Neutrophil (primary cell): Measurements from ENCODE around the gene PIK3CA.
"Not testable (repeated sequence)": the region's sequence is repeated elsewhere in the genome, so short reads cannot be mapped to it uniquely, and the experiment has no call there.

ENCODE experiments used
- H3K27ac ChIP-seq: fragments of 200-600 bp; sonication (generic); 2 replicates; pipeline ENCODE4 v1.5.1; 2016; ENCODE audit warnings: mild to moderate bottlenecking, moderate library complexity
- H3K27me3 ChIP-seq: fragments of 200-600 bp; sonication (generic); 2 replicates; pipeline ENCODE4 v1.6.0; 2016; ENCODE audit warnings: mild to moderate bottlenecking
- H3K36me3 ChIP-seq: fragments of 200-600 bp; sonication (generic); 2 replicates; pipeline ENCODE4 v1.5.1; 2017
- H3K4me1 ChIP-seq, 2 experiments: fragments of 200-600 bp in 1 of 2; sonication (generic) in 1 of 2; 1 replicate in 1 of 2; 2 replicates in 1 of 2; pipeline versions ENCODE4 v1.5.1 to v1.6.1; 2013 to 2016; ENCODE audit warnings: low read depth in 1 of 2, low read length in 1 of 2, mild to moderate bottlenecking in 1 of 2, moderate library complexity in 1 of 2; ENCODE audit not compliant: control insufficient read depth in 1 of 2, insufficient read depth in 1 of 2
- H3K4me3 ChIP-seq, 2 experiments: fragments of 200-600 bp in 1 of 2; sonication (generic) in 1 of 2; 1 replicate in 1 of 2; 2 replicates in 1 of 2; pipeline ENCODE4 v1.5.1; 2013 to 2016; ENCODE audit warnings: low read depth in 1 of 2, low read length in 1 of 2, mild to moderate bottlenecking in 1 of 2, moderate library complexity in 1 of 2
- H3K9me3 ChIP-seq: fragments of 200-600 bp; sonication (generic); 2 replicates; pipeline ENCODE4 v1.5.1; 2016
- TF ChIP-seq, protein P1 (sequence below): fragments of 200-600 bp; sonication (generic); IDR thresholded peaks from 2 replicates; pipeline ENCODE4 v1.5.1; 2016; ENCODE audit warnings: antibody characterized with exemption

The PIK3CA gene

GRCh38 chr3:179196700-179197099 is 48.5 kb downstream of the PIK3CA start:
- Histone ChIP-seq H3K9me3 (no peaks in the 10 kb centered on the region), H3K4me3 (no peak overlapping the region), H3K36me3 (peaks cover 11% of the 10 kb centered on the region), H3K27me3 (no peaks in the 10 kb centered on the region), H3K4me1 (no peaks in the 10 kb centered on the region), H3K27ac (no peak overlapping the region)
- TF ChIP-seq, protein P1, sequence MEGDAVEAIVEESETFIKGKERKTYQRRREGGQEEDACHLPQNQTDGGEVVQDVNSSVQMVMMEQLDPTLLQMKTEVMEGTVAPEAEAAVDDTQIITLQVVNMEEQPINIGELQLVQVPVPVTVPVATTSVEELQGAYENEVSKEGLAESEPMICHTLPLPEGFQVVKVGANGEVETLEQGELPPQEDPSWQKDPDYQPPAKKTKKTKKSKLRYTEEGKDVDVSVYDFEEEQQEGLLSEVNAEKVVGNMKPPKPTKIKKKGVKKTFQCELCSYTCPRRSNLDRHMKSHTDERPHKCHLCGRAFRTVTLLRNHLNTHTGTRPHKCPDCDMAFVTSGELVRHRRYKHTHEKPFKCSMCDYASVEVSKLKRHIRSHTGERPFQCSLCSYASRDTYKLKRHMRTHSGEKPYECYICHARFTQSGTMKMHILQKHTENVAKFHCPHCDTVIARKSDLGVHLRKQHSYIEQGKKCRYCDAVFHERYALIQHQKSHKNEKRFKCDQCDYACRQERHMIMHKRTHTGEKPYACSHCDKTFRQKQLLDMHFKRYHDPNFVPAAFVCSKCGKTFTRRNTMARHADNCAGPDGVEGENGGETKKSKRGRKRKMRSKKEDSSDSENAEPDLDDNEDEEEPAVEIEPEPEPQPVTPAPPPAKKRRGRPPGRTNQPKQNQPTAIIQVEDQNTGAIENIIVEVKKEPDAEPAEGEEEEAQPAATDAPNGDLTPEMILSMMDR, result no peak

DNA sequence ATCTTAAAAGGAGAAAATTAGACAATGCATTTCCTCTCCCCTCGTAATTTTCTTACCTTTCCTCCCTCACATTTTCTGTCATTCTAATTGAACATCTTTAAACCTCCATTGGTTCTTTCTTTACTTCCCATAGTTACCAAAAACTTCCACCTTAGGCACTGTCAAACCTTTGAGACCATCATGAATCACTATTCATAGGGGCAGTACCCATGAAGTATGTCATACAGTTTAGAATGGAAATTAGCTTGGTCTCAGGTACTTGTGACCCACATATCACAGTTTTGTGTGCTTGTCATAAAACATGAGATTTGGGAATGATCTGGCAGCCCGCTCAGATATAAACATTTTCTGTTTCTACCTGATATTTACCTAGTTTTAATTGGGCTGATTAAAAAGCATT is 52.6 kb downstream of the PIK3CA start:
- Histone ChIP-seq H3K4me1 (no peaks in the 10 kb centered on the region), H3K4me3 (no peak overlapping the region), H3K27ac (no peak overlapping the region), H3K36me3 (peaks cover 43% of the 10 kb centered on the region), H3K27me3 (no peaks in the 10 kb centered on the region), H3K9me3 (no peaks in the 10 kb centered on the region)
- TF ChIP-seq, protein P1, result no peak

DNA sequence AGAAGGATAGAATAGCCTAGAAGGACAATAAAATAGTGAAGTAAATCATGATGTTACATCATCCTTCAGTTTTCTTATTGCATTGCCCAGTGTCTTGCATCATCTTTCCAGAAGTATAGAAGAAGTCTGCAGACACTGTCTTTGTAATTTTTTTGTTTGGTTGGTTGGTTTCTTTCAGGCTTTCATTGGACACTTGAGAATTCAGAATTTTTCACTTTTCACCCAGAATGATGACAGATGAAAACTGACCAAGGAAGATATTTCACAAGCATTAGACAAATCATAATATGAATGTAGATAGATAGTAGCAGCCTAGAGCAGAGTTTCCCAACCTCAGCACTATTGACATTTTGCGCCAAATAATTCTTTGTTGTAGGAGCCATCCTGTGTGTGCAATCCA is 67.4 kb downstream of the PIK3CA start:
- not testable (repeated sequence) for H3K27ac ChIP-seq, H3K4me3 ChIP-seq, H3K27me3 ChIP-seq, H3K9me3 ChIP-seq, H3K4me1 ChIP-seq
- H3K36me3 ChIP-seq, result peaks cover 53% of the 10 kb centered on the region

DNA sequence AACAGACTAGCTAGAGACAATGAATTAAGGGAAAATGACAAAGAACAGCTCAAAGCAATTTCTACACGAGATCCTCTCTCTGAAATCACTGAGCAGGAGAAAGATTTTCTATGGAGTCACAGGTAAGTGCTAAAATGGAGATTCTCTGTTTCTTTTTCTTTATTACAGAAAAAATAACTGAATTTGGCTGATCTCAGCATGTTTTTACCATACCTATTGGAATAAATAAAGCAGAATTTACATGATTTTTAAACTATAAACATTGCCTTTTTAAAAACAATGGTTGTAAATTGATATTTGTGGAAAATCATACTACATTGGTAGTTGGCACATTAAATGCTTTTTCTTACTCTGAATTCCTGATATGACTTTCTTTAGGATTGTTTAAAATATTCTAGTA is 70.1 kb downstream of the PIK3CA start:
- H3K36me3 ChIP-seq, result peaks cover 50% of the 10 kb centered on the region
- not testable (repeated sequence) for H3K27ac ChIP-seq, H3K9me3 ChIP-seq, H3K4me3 ChIP-seq, H3K27me3 ChIP-seq, H3K4me1 ChIP-seq

- Histone ChIP-seq H3K9me3 (no peaks in the 10 kb centered on the region), H3K27ac (no peak overlapping the region), H3K4me1 (peaks cover 0 to 4% of the 10 kb centered on the region in 2 experiments), H3K4me3 (no peak overlapping the region), H3K27me3 (no peaks in the 10 kb centered on the region), H3K36me3 (peaks cover 78% of the 10 kb centered on the region)
- TF ChIP-seq, protein P1, result no peak
Measured at GRCh38 chr3:179223548-179223947, 75.4 kb downstream of the PIK3CA start.

- no peaks in the 10 kb centered on the region for H3K9me3 ChIP-seq
- TF ChIP-seq, protein P1, result no peak
- no peak overlapping the region for H3K27ac ChIP-seq
Measured at GRCh38 chr3:179224584-179224983, 76.4 kb downstream of the PIK3CA start.

DNA sequence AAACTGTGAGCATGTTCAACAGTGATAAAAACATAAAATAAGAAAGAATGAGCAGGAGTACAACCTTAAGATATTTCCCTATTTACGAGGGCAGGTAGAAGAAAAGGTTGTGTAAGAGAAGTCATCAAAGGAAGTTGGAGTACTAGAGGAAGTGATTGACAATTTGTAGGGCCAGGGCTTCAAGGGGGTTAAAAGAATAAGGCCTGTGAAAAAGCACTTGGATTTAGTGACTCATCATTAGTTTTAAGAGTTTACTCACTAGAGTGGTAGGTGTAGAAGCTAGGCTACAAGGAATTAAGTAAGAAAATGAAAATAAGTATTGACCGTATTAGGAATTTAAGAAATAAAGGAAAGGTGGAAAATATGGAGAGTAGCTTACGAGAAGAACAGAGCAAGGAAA is 79.2 kb downstream of the PIK3CA start:
- Histone ChIP-seq H3K27ac (no peak overlapping the region), H3K4me3 (no peak overlapping the region), H3K27me3 (no peaks in the 10 kb centered on the region), H3K9me3 (no peaks in the 10 kb centered on the region), H3K4me1 (peaks cover 0 to 4% of the 10 kb centered on the region in 2 experiments), H3K36me3 (peaks cover 81% of the 10 kb centered on the region)
- TF ChIP-seq, protein P1, result no peak

More at GRCh38 chr3:179224584-179224983, 76.4 kb downstream of the PIK3CA start:
- peaks cover 76% of the 10 kb centered on the region for H3K36me3 ChIP-seq
- H3K4me3 ChIP-seq, result no peak overlapping the region
- H3K4me1 ChIP-seq, result peaks cover 0 to 4% of the 10 kb centered on the region in 2 experiments
- no peaks in the 10 kb centered on the region for H3K27me3 ChIP-seq
